ENCODE results near the gene GSDME. TPM values are rescaled to one million over a fixed set of nuclear protein-coding genes. Genes with fewer than 3 reads are reported as not detected.
A peak's percentile ranks its signal among the peaks of the same experiment; 100 is the strongest.

The GSDME gene
- total and polyA plus RNA-seq, 2 of the 4 experiments (the other 2 are of a cell fraction) = 75.2 to 78.7 TPM

DNA sequence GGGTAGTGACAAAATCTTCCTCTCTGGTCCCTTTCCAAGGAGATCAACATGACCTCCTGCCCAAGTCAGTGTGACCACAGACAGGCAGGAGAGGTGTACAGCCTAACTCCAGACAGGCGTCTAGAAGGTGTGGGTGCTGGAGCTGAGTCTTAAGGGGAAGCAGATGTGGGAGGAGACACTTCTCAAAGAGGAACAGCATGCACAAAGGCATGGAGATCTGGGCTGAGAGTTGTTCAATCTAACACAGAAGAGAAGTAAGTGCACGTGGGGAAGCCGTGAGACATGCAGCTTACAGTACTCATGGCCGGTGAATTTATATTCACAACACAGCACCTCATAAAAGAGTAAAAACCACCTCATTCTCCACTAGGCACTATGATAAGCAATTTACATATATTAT lies 23.8 kb upstream of the GSDME start:
- H4K8ac ChIP-seq (ENCODE audit: low read depth in 2 of 2, low read length in 2 of 2) = no peak overlapping the region
- ChIA-PET CTCF (no interaction called here), POLR2A (ENCODE audit: unreplicated experiment) (no interaction called here)
- no peak overlapping the region for H3K18ac ChIP-seq (ENCODE audit: low read depth, low read length)
- H3K27ac ChIP-seq (ENCODE audit: insufficient read depth, low read length) = no peak overlapping the region
- no peak overlapping the region for H2AK9ac ChIP-seq (replicated peaks; ENCODE audit: low read depth, low read length, poor library complexity)
- no peak for DNase-seq
- no peaks in the 10 kb centered on the region for H3K9me3 ChIP-seq (ENCODE audit: control insufficient read depth, insufficient read depth, low read length)
- no peak overlapping the region for H3K9ac ChIP-seq (ENCODE audit: low read depth, low read length)
- H3K14ac ChIP-seq (replicated peaks; ENCODE audit: low read depth, low read length) = no peak overlapping the region
- H2BK120ac ChIP-seq (ENCODE audit: low read depth, low read length) = peak overlapping the region; percentile 30; the same call in 1 of the 2 replicates
- in situ Hi-C loops (cut with MboI; ENCODE audit: low sequenced_read_pairs) = no loop called here
- no peak overlapping the region for H3K4me2 ChIP-seq (ENCODE audit: low read depth, low read length)
- H2BK20ac ChIP-seq (ENCODE audit: low read depth, low read length) = no peak overlapping the region
- no peak overlapping the region for H3K4me3 ChIP-seq (ENCODE audit: insufficient read depth, low read depth, low read length)
- H2AFZ ChIP-seq (replicated peaks; ENCODE audit: low read length, poor library complexity) = no peak overlapping the region
- H4K5ac ChIP-seq (ENCODE audit: low read depth, low read length) = no peak overlapping the region
- no peak for ATAC-seq (ENCODE audit: low read depth)
- H2BK5ac ChIP-seq (ENCODE audit: low read depth, low read length, poor library complexity, severe bottlenecking) = no peak overlapping the region
- WGBS, 2 experiments (ENCODE audit: extremely low coverage in 2 of 2, insufficient read length in 1 of 2) = no CpG with 5 or more reads among the region's 4 CpGs
- no peaks in the 10 kb centered on the region for H4K20me1 ChIP-seq (ENCODE audit: insufficient read depth, low read length)
- no peak overlapping the region for H3K4ac ChIP-seq (ENCODE audit: low read depth, low read length)
- no peaks in the 10 kb centered on the region for H3K27me3 ChIP-seq (ENCODE audit: control insufficient read depth, insufficient read depth, low read length)
- H3K9me1 ChIP-seq (ENCODE audit: insufficient read depth, low read length) = peaks cover 19% of the 10 kb centered on the region
- intact Hi-C loops (cut with micrococcal nuclease) = no loop called here
- TF ChIP-seq, protein P1, sequence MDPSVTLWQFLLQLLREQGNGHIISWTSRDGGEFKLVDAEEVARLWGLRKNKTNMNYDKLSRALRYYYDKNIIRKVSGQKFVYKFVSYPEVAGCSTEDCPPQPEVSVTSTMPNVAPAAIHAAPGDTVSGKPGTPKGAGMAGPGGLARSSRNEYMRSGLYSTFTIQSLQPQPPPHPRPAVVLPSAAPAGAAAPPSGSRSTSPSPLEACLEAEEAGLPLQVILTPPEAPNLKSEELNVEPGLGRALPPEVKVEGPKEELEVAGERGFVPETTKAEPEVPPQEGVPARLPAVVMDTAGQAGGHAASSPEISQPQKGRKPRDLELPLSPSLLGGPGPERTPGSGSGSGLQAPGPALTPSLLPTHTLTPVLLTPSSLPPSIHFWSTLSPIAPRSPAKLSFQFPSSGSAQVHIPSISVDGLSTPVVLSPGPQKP (IDR thresholded peaks at IDR 0.05; ENCODE audit: borderline replicate concordance, low read depth, low read length) = no peak
- TF ChIP-seq FOS (IDR thresholded peaks at IDR 0.05; ENCODE audit: low read depth, low read length) = no peak
- TF ChIP-seq NFE2L2 (IDR thresholded peaks at IDR 0.05; ENCODE audit: low read depth, low read length) = no peak
- TF ChIP-seq, protein P2, sequence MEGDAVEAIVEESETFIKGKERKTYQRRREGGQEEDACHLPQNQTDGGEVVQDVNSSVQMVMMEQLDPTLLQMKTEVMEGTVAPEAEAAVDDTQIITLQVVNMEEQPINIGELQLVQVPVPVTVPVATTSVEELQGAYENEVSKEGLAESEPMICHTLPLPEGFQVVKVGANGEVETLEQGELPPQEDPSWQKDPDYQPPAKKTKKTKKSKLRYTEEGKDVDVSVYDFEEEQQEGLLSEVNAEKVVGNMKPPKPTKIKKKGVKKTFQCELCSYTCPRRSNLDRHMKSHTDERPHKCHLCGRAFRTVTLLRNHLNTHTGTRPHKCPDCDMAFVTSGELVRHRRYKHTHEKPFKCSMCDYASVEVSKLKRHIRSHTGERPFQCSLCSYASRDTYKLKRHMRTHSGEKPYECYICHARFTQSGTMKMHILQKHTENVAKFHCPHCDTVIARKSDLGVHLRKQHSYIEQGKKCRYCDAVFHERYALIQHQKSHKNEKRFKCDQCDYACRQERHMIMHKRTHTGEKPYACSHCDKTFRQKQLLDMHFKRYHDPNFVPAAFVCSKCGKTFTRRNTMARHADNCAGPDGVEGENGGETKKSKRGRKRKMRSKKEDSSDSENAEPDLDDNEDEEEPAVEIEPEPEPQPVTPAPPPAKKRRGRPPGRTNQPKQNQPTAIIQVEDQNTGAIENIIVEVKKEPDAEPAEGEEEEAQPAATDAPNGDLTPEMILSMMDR (conservative IDR thresholded peaks at IDR 0.05; ENCODE audit: low read depth, low read length) = no peak
- TF ChIP-seq, protein P3, sequence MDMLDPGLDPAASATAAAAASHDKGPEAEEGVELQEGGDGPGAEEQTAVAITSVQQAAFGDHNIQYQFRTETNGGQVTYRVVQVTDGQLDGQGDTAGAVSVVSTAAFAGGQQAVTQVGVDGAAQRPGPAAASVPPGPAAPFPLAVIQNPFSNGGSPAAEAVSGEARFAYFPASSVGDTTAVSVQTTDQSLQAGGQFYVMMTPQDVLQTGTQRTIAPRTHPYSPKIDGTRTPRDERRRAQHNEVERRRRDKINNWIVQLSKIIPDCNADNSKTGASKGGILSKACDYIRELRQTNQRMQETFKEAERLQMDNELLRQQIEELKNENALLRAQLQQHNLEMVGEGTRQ (IDR thresholded peaks at IDR 0.05; ENCODE audit: low read depth, low read length) = no peak
- no peak for TF ChIP-seq CHD1 (IDR thresholded peaks at IDR 0.05; ENCODE audit: low read depth, low read length)
- TF ChIP-seq CEBPB (IDR thresholded peaks at IDR 0.05; ENCODE audit: low read depth, low read length) = no peak
- no peak for TF ChIP-seq POLR2A (IDR thresholded peaks at IDR 0.05; ENCODE audit: low read depth, low read length)
- no peak for TF ChIP-seq MXI1 (IDR thresholded peaks at IDR 0.05; ENCODE audit: borderline replicate concordance, low read depth, low read length)
- TF ChIP-seq MAFK (IDR thresholded peaks at IDR 0.05; ENCODE audit: low read depth, low read length) = no peak
- TF ChIP-seq SMC3 (IDR thresholded peaks at IDR 0.05; ENCODE audit: low read depth, low read length) = no peak
- no peak for TF ChIP-seq RFX5 (IDR thresholded peaks at IDR 0.05; ENCODE audit: low read depth, low read length)
- no peak for TF ChIP-seq RAD21 (IDR thresholded peaks at IDR 0.05; ENCODE audit: low read length)
- no peak for TF ChIP-seq RCOR1 (IDR thresholded peaks at IDR 0.05; ENCODE audit: insufficient replicate concordance, low read length)
- TF ChIP-seq BHLHE40 (IDR thresholded peaks at IDR 0.05; ENCODE audit: low read depth, low read length) = no peak
- no peak for TF ChIP-seq MAZ (IDR thresholded peaks at IDR 0.05; ENCODE audit: borderline replicate concordance, low read depth, low read length)
- no peaks in the 10 kb centered on the region for H3K36me3 ChIP-seq (ENCODE audit: control insufficient read depth, insufficient read depth, low read length)
- H2BK15ac ChIP-seq (ENCODE audit: low read depth, low read length) = peak overlapping the region; percentile 38; the same call in 1 of the 3 replicates
- dilution Hi-C loops (cut with HindIII; ENCODE audit: low sequenced_read_pairs, unreplicated experiment) = no loop called here
- no peak overlapping the region; the same call in 1 of the 2 replicates for H3K23ac ChIP-seq (ENCODE audit: low read depth, low read length)
- H3K56ac ChIP-seq (ENCODE audit: extremely low read depth, insufficient read depth, low read length) = no peak overlapping the region
- H2AK5ac ChIP-seq (ENCODE audit: low read depth, low read length) = peak overlapping the region; percentile 51; the same call in 1 of the 2 replicates
- BruUV-seq (replicated peaks) = no TSS peak
- H4K91ac ChIP-seq (ENCODE audit: insufficient read depth, low read depth, low read length) = no peak overlapping the region
- no peaks in the 10 kb centered on the region for H3K79me1 ChIP-seq (ENCODE audit: low read depth in 1 of 2, low read length in 2 of 2)
- peaks cover 11% of the 10 kb centered on the region for H3K4me1 ChIP-seq (ENCODE audit: control insufficient read depth, insufficient read depth, low read length)
